ENCODE measurements around the gene GPX6.

DNA sequence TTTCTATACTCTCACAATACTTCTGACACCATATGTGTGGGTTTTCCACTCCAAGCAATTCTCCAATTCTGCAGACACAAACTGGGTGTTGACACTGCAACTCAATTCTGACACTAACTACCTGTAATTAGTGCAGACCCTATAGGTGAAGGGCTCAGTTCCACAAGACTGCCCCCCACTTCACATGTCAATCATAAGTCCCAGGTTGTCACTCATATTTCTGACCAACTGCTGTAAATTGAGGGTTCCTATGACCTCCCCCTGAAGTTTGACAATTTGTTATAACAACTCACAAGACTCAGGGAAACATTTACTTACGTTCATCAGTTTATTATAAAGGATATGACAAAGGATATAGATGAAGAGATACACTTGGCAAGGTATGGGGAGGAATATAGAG lies 18.3 kb downstream of the GPX6 start:
- no peak for TF ChIP-seq POLR2AphosphoS5 (IDR thresholded peaks at IDR 0.05)
- TF ChIP-seq, protein P1, sequence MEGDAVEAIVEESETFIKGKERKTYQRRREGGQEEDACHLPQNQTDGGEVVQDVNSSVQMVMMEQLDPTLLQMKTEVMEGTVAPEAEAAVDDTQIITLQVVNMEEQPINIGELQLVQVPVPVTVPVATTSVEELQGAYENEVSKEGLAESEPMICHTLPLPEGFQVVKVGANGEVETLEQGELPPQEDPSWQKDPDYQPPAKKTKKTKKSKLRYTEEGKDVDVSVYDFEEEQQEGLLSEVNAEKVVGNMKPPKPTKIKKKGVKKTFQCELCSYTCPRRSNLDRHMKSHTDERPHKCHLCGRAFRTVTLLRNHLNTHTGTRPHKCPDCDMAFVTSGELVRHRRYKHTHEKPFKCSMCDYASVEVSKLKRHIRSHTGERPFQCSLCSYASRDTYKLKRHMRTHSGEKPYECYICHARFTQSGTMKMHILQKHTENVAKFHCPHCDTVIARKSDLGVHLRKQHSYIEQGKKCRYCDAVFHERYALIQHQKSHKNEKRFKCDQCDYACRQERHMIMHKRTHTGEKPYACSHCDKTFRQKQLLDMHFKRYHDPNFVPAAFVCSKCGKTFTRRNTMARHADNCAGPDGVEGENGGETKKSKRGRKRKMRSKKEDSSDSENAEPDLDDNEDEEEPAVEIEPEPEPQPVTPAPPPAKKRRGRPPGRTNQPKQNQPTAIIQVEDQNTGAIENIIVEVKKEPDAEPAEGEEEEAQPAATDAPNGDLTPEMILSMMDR (IDR thresholded peaks at IDR 0.05): no peak

All from breast epithelium (tissue), 3 donors.